ENCODE data around the gene WIPF1. TPM values are rescaled to one million over a fixed set of nuclear protein-coding genes. Genes with fewer than 3 reads are reported as not detected.

WIPF1 gene
- total RNA-seq, 6 experiments from 2014 or later, result 33.0 to 41.7 (median 38.5) TPM

GRCh38 chr2:174516501-174517378 is 80.9 kb downstream of the WIPF1 start:
- no peak for DNase-seq
- Mint-ChIP-seq H3K36me3 (ENCODE audit: low read depth) (no peaks in the 10 kb centered on the region), H3K27me3 (ENCODE audit: insufficient read depth) (peaks cover 17% of the 10 kb centered on the region), H3K4me1 (ENCODE audit: low read depth) (peaks cover 6% of the 10 kb centered on the region; the same call in 1 of the 2 replicates), H3K4me3 (no peak overlapping the region), H3K27ac (no peak overlapping the region), H3K9me3 (peaks cover 13% of the 10 kb centered on the region)
- TF ChIP-seq CTCF (IDR thresholded peaks at IDR 0.05), result no peak

DNA sequence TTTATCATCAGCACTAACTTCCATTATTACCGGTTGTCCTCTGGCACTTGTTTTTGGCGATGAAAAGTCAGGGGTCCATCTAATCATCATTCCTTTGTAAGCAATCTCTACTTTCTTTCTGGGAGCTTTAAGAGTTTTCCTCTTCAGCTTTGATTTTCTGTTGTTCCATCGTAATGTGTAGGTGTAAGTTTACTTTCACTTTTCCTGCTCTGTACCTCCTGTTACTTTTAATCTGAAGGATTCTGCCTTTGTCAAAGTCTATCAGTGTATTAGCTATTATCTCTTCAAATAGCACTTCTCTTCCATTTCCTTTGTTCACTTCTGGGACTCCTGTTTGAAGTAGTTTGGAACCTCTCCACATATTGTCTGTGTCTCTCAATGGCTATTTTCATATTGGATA is 85.3 kb downstream of the WIPF1 start:
- H3K4me3 Mint-ChIP-seq, result no peak overlapping the region
- no peak overlapping the region for H3K27ac Mint-ChIP-seq
- no peak for DNase-seq
- peaks cover 47% of the 10 kb centered on the region for H3K9me3 Mint-ChIP-seq
- H3K36me3 Mint-ChIP-seq (ENCODE audit: low read depth), result peaks cover 14% of the 10 kb centered on the region
- no peak for TF ChIP-seq CTCF (IDR thresholded peaks at IDR 0.05)
- H3K4me1 Mint-ChIP-seq (ENCODE audit: low read depth), result no peaks in the 10 kb centered on the region; the same call in 1 of the 2 replicates
- peaks cover 3% of the 10 kb centered on the region for H3K27me3 Mint-ChIP-seq (ENCODE audit: insufficient read depth)

- Mint-ChIP-seq H3K27me3 (ENCODE audit: insufficient read depth) (peaks cover 2% of the 10 kb centered on the region), H3K4me3 (no peak overlapping the region), H3K9me3 (peaks cover 47% of the 10 kb centered on the region), H3K4me1 (ENCODE audit: low read depth) (no peaks in the 10 kb centered on the region; the same call in 1 of the 2 replicates), H3K27ac (no peak overlapping the region), H3K36me3 (ENCODE audit: low read depth) (peaks cover 14% of the 10 kb centered on the region)
- DNase-seq, result no peak
- no peak for TF ChIP-seq CTCF (IDR thresholded peaks at IDR 0.05)
Measured at GRCh38 chr2:174511580-174512260, 85.9 kb downstream of the WIPF1 start.

DNA sequence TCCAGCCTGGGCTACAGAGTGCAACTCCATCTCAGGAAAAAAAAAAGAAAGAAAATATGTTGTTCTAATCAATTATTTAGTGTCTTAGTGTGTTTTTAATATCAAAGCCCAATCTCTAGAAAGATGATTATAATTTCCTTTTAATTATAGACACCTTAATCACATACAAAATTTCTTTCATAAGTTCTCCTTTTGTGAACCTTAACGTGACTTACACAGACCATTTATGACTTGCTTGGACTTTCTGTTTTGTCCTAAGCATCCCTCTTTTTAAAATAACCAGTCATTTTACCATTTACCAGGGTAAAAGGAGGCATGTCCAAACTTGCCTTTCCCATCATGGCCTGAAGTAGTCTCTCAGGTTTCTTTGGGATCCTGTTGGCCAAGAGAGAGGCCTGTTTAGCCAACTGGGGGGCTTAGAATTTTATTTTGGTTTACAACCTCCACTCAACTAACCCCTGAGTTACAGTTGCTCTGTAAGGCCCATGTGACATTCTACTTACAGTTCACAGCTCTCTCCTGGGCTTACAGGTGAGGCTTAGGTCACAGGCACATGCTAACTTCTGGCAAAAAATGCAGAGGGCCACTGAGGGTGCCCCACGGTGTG is 86.9 kb downstream of the WIPF1 start:
- Mint-ChIP-seq H3K27me3 (ENCODE audit: insufficient read depth) (0 out of 2 replicates have a peak, but pooled peaks cover 1% of the 10 kb centered on the region), H3K9me3 (peaks cover 47% of the 10 kb centered on the region)
- no peak for TF ChIP-seq CTCF (IDR thresholded peaks at IDR 0.05)

More for the DNA sequence above, 86.9 kb downstream of the WIPF1 start:
- no peak overlapping the region for H3K4me3 Mint-ChIP-seq
- no peak for DNase-seq
- H3K36me3 Mint-ChIP-seq (ENCODE audit: low read depth), result peaks cover 14% of the 10 kb centered on the region
- H3K4me1 Mint-ChIP-seq (ENCODE audit: low read depth), result no peaks in the 10 kb centered on the region
- no peak overlapping the region for H3K27ac Mint-ChIP-seq

Other genes starting within 250 kb of the WIPF1 start
- 10 to 100 TPM; 23.8 to 30.6 (median 27.1) TPM for gene SCRN3, start 202.1 kb downstream of the WIPF1 start, total RNA-seq (2021; fragmentation: NEBNext Ultra II Directional; extraction: Animal tissue kit (Norgen Biotek cat#: 25700))
- gene GPR155, start 110.8 kb downstream of the WIPF1 start, total RNA-seq (2021; fragmentation: NEBNext Ultra II Directional; extraction: Animal tissue kit (Norgen Biotek cat#: 25700)), result 1 to 10 TPM; 3.2 to 8.3 (median 4.4) TPM
- under 1 TPM in 1 of 6 experiments, not detected in 5; 0.14 TPM for gene CHRNA1, start 166.7 kb upstream of the WIPF1 start, total RNA-seq (2021; fragmentation: NEBNext Ultra II Directional; extraction: Animal tissue kit (Norgen Biotek cat#: 25700))